Measurements from ENCODE around the gene EMC8. TPM values are rescaled to one million over a fixed set of nuclear protein-coding genes. Genes with fewer than 3 reads are reported as not detected.

Gene EMC8
- total and polyA plus RNA-seq, 10 of the 15 experiments (the other 5 are each of a cell fraction or from before 2014, with no cell fraction given) = 7.8 to 62.0 (median 33.5) TPM

- TF ChIP-seq, protein P1, sequence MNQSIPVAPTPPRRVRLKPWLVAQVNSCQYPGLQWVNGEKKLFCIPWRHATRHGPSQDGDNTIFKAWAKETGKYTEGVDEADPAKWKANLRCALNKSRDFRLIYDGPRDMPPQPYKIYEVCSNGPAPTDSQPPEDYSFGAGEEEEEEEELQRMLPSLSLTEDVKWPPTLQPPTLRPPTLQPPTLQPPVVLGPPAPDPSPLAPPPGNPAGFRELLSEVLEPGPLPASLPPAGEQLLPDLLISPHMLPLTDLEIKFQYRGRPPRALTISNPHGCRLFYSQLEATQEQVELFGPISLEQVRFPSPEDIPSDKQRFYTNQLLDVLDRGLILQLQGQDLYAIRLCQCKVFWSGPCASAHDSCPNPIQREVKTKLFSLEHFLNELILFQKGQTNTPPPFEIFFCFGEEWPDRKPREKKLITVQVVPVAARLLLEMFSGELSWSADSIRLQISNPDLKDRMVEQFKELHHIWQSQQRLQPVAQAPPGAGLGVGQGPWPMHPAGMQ (IDR thresholded peaks at IDR 0.05; ENCODE audit: borderline replicate concordance) = no peak
- TF ChIP-seq SMAD5 (IDR thresholded peaks at IDR 0.05; ENCODE audit: low read depth) (no peak), CTCF (IDR thresholded peaks at IDR 0.05 in 2 of 3, conservative IDR thresholded peaks at IDR 0.05 in 1 of 3; ENCODE audit: control insufficient read depth in 2 of 3, extremely low read depth in 1 of 3, insufficient read depth in 1 of 3, low read depth in 3 of 3, low read length in 3 of 3) (no peak), ZNF687 (IDR thresholded peaks at IDR 0.05) (no peak), CHD4 (IDR thresholded peaks at IDR 0.05) (no peak), ZBED1 (IDR thresholded peaks at IDR 0.05; ENCODE audit: borderline replicate concordance) (no peak)
These were observed 64.9 kb downstream of the EMC8 start (continued) for GRCh38 chr16:85734311-85735017.

Data from GM12878 (cell line).